ENCODE data around the gene IQCF6.
"Not testable (repeated sequence)": the region's sequence is repeated elsewhere in the genome, so short reads cannot be mapped to it uniquely, and the experiment has no call there.

Gene IQCF6

DNA sequence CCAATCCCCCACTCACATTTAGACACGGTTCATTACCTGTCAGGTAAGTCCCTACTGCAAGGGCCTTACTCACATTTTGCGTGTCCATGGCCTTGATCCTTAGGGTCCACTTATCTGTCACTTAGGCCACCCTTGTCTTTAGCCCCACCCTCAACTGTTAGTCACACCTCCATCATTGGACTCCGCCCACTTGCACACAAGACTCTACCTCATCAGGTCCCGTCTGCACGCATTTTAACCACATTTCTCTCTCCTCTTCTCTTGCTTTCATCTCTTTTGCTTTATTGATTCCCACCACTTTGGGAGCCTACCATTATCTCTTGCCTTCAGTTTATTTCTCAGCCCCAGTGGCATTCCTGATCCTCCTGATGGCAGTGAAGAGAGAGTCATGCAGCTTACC is at the start of gene IQCF6:
TSS of gene IQCF6 (minus strand) at position 101 of the 400 bp plus-strand sequence. CDS start at position 88, 13 bp downstream.
- no peak for FAIRE-seq

DNA sequence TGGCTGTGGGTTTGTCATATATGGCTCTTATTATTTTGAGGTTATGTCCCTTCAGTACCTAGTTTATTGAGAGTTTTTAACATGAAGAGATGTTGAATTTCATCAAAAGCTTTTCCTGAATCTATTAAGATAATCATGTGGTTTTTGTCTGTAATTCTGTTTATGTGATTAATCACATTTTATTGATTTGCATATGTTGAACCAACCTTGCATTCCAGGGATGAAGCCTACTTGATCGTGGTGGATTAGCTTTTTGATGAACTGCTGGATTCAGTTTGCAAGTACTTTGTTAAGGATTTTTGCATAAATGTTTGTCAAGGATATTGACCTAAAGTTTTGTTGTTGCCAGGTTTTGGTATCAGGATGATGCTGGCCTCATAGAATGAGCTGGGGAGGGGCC is 49.3 kb upstream of the IQCF6 start:
- FAIRE-seq (no peak), DNase-seq (ENCODE audit: low spot score) (no peak)

More for the DNA sequence above, at the start of gene IQCF6:
- DNase-seq (ENCODE audit: low spot score), result no peak

DNA sequence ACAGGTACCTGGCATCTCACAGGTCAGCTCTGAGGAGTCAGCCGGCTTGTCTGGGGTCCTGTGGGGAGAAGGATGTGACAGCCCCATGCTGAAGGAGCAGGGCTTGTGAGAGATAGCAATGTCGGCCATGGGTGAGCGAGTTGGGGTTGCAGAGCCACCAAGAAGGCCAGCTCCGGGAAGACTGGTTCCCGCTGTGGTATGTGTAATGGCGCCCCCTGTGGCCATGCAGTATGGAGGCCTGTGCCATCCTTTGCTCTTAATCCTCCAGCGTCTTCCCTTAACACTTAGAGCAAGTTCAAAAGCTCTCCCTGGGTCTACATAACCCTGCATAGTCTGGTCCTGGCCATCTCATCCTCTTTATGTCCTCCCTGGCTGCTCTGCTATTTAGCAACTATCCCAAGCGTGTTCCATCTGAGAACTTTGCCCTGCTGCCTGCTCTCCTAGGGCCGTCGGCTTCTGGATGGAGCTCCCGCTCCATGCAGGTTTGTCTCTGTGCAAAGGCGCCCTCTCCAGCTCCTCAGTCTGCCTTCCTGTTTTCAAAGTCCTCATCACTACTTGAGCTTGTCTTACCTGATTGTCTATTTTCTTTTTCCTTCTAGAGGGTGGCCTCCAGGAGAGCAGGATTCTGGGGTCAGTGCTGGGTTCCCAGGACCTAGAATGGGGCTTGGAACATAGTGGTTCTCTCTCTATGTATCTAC is 40.8 kb upstream of the IQCF6 start:
- FAIRE-seq (no peak), DNase-seq (ENCODE audit: low spot score) (no peak)

DNA sequence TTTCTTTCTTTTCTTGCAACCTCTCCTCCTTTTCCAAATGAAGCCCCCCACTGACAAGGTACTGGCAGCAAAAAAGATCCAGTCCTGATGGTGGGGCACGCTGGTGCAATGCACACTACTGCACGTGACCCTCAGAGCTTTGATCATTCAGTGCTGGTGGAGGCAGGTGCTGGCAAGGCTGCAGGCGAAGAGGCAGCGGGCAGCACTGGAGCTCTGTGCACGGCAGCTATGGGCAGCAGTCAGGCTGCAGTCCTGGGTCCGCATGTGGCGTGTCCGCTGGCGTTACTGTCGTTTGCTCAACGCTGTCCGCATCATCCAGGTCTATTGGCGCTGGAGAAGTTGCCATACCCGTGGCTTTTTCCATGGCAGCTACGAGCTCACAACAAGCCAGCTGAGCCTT is 40.1 kb upstream of the IQCF6 start:
- no peak for DNase-seq (ENCODE audit: low spot score)
- no peak for FAIRE-seq

DNA sequence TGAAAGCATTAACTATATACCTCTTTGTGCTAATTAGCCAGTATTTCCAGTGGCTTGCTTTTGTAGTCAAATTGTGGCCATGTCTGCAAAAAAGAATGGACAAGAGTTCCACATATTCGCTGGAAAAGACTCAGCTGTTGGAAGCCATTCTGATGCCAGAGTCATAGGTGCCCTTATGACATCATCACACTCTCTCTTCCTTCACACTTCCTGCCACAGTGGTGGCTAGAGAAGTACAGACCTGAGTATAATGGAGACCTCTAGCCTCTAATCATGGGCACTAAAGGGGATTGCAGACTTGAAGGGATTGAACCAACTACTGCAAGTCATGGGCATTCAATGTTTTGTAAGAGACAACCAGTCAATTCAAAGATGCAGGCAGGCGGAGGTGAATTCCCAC is 38.3 kb upstream of the IQCF6 start:
- FAIRE-seq, result no peak
- DNase-seq (ENCODE audit: low spot score), result no peak

DNA sequence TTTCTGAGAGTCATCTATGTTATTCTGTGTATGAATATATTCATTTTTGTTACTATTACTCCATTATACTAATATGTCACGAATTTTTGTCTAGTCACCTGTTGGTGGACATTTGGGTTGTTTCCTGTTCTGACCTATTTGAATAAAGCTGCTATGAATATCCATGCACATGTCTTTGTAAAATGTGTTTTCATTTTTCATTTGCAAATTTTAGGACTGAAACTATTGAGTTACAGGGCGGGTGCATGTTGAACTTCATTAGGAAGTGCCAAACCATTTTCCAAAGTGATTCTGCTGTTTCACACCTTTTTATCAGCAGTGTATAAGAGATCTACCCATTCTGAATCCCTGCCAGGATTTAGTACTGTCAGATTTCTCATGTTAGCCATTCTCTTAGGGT is 37.7 kb upstream of the IQCF6 start:
- DNase-seq (ENCODE audit: low spot score) (no peak), FAIRE-seq (no peak)

DNA sequence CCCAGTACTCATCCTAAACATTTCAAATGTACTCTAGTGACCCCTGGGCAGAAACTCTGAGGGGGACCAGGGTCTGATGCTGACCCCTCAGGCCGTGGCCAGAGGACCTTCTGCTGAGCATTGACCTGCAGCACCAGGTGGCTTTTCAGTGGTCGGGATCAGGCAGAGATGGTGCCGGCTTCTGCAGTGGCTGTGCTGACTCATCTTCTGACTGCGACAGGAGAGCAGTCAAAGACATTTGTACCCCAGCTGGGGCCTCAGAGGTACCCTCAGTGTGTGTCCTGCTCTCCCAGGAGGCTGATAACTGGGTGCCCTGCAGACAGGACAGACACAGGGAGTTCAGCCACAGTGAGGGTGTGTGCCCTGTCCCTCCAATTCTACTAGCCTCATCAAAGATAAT is 36.6 kb upstream of the IQCF6 start:
- no peak for FAIRE-seq

DNA sequence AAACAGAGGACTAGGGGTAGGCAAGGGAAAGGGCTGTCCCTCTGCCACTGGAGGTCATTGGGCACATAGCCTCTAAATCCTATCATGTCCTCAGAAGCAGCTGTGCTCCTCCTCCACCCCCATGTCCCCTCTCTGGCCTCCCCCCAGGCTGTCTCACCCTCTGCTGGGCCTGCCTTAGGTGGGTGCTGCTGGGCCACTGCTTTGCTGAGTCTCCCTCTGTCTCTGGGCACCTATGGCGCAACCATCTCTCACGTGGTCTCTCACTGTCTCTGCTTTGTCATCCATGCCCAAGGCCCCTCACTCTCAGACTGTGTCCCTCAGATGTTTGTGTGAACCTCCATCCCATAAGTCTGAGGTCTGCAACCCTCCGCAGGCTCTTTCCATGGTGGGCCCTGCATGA is 35.0 kb upstream of the IQCF6 start:
- DNase-seq (ENCODE audit: low spot score) (no peak), FAIRE-seq (no peak)

More for the DNA sequence above, 36.6 kb upstream of the IQCF6 start:
- DNase-seq (ENCODE audit: low spot score), result no peak

DNA sequence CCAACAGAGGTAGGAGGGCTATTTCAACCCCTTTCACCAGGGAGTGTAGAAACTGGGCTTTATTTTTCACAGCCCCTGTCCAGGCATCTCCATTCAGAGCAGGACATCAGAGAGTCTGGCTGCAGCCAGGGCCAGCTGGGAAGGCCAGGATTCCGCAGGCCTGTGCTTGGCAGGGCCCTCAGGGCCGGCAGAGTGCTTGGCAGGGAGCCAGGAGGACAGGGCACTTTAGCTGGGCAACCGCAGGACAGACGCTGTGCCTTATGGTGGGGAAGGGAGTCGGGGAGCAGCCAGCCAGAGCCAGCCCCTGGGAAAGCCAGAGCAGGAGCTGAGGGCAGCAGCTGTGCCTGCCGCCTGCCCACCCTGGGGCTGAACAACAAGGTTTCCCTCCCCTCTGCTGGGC is 34.5 kb upstream of the IQCF6 start:
- no peak for FAIRE-seq
- no peak for DNase-seq (ENCODE audit: low spot score)

DNA sequence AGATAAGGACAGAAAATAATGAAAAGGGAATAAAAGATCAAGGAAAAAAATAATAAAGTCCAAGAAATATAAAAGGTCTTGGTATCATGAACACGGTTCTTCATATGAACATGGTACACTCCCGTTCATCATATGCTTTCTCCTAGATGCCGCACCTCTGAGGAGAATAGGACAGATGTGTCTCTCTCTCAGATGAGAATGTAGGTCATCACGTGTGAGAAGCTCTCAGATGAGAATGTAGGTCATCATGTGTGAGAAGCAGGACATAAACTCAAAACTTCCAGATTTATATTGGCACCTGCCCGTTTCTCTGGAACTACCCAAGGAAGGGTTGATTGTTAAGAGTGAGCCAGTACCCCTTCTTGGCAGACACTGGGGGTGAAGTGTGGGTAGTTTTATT is 29.9 kb upstream of the IQCF6 start:
- DNase-seq (ENCODE audit: low spot score) (no peak), FAIRE-seq (no peak)

DNA sequence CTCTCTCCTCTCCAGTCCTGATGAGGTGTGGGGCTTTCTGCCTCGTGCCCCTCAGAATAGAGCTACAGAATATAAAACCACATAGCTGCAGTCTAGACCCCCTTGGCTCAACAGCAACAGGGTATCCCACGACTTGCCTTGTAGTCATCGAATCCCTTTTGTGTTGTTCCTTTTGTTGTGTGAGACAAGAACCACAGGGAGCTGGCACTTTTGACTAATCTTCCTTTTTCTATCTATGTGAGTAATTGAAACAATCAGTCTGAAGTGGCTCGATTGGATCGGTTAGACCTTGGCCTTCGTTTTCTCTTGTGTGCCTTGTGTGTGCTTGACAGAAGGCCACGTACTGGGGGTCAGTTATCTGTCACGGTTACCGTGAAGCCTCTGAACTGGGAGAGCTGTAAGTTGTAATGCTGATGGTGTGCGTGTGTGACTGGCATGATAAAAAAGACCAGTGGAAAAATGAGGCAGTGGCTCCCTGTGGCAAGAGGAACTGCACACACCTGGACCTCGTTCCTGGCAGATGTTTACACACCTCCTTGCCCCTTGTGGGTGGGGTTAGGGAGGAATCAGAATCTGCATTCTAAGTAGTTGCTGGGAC is 23.2 kb upstream of the IQCF6 start:
- no peak for FAIRE-seq

DNA sequence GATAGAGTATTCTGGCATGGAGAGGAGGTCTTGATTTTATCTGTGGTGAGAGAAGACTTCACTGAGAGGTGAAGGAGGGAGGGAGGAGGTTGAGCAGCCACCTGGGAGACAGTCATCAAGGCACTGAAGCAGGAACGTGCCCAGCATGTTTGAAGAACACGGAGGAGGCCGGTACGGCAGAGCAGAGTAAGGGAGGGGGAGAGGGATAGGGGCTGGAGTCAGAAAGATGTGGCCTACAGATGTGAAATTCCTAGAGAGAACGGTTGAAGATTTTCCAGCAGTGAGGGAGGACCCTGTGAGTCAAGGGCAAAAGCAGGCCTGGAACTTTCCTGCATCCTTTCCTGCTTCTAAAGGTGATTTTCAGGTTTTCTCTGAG is 21.7 kb upstream of the IQCF6 start:
- no peak for FAIRE-seq
- no peak for DNase-seq (ENCODE audit: low spot score)

More for the DNA sequence above, 23.2 kb upstream of the IQCF6 start:
- no peak for DNase-seq (ENCODE audit: low spot score)

DNA sequence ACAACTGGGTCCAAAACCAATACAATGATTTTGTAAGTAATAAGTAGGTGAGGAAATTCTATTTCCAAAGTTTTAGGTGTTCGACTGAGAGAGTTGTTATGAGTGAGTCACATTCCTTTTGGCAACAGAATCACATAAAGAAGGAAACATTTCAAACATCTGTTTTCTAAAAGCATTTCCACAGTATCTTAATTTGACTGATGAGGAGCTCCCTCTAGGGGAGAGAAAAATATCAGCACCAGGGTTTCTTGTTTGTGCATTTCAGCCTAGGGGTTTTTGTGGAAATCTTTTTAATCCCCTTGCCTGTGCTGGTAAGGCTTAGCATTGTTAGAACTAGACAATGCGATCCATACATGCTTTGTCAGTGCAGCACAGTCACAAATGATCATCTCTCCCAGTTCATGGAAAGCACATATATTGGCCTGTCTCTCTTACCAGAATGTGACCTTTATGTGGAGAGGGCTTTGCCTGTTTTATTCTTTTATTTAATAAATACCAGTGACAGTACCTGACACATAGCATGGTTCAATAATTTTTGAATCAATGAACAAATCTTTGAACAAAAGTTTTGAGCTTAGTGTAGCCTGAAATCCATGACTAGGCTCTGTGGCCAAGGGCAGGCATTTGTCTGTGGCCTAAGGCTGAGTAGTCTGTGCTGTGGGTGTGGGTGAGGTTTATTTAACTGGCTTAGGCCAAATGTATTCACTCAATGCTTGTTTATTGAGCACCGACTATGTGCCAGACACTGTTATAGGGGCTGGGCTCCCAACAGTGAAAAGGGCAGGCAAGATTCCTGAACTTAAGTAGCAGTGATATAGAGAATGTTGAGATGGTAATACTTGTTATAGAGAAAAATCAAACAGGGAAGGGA is 21.1 kb upstream of the IQCF6 start:
- DNase-seq (ENCODE audit: low spot score) (peak; percentile 26), FAIRE-seq (no peak)

DNA sequence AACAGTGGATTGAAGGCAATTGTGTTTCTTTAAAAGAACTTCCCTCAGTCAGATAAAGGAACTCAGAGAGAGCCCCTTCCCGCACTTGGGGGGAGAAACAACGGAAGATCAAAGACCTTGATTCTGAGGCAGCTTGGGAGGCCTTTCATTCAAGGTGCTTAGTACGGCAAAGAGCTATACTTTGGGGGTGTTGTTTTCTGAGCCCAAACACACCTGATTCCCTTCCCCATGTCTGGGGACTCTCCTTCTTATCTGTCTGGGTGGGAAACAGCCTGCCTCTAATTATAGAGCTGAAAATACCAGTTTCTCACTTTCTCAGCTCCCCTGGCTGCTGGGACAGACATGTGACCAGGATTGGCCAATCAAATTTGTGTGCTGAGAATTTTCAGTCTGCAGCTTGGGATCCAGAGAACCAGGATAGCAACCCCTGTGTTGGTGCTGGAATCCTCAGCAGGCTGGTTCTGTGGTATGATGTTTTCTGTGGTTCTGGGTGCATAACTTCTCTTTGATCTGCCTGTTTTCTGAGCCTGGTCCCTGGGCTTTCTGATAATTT is 19.4 kb upstream of the IQCF6 start:
- FAIRE-seq (no peak), DNase-seq (ENCODE audit: low spot score) (no peak)

DNA sequence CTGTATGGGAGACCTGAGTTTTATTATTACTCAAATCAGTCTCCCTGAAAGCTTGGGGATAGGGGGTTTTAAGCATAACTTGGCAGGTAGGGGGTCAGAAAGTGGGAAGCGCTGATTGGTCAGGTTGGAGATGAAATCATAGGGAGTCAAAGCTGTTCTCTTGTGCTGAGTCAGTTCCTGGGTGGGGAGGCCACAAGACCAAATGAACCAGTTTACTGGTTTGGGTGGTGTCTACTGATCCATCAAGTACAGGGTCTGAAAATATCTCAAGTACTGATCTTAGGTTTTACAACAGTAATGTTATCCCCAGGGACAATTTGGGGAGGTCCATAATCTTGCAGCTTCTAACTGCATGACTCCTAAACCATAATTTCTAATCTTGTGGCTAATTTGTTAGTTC is 17.8 kb upstream of the IQCF6 start:
- FAIRE-seq (no peak), DNase-seq (ENCODE audit: low spot score) (no peak)

DNA sequence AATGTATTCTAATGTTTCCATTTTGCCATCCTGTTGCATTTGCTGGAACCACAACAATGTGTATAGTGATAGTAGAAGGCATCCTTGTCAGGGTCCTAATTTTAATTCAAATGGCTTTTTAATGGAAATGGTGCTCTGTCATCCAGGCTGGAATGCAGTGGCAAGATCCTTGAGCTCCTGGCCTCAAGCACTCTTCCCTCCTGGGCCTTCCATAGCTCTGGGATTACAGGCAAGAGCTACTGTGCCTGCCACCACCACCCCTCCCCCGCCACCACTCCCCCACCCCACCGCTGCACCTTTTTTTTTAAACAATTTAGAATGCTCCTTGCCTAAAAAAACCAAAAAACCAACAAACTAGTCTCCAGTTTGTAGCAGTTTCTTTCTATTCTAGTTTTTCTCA is 15.2 kb upstream of the IQCF6 start:
- no peak for FAIRE-seq

DNA sequence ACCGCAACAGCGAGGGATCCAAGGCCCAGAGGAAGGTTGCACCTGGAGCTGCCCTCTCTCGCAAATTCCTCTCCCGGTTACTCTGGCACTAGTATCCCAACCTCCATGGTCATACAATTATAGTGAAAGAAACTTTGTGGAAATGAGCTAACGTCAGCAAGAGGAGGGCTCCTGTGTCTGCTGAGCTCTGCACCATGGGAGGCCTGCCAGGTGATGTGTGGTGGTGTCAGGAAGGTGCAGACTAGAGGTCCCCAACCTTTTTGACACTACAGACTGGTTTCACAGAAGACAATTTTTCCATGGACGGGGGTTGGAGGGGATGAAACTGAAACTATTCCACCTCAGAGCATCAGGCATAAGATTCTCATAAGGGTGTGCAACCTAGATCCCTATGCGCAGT is 13.2 kb upstream of the IQCF6 start:
- FAIRE-seq (no peak), DNase-seq (ENCODE audit: low spot score) (no peak)

More for the DNA sequence above, 15.2 kb upstream of the IQCF6 start:
- DNase-seq (ENCODE audit: low spot score), result no peak

DNA sequence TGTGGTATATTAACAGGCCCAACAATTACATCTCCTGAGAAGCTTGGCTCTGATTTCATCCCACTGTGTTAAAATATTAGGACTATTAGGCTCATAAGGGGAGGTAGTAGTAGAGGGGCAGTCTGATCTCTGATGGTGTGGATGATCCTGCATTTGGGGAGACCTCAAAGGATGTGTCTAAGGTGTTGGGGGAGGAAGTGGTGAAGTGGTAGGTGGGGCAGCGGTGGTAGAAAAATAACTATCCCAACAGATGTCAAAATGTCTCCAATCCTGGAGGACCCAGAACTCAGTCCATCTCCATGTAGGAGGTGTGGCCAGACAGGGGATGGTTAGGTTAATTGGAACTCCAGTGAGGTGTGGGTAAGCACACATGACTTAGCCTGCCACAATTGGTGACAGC is 10.4 kb upstream of the IQCF6 start:
- FAIRE-seq (no peak), DNase-seq (ENCODE audit: low spot score) (no peak)

DNA sequence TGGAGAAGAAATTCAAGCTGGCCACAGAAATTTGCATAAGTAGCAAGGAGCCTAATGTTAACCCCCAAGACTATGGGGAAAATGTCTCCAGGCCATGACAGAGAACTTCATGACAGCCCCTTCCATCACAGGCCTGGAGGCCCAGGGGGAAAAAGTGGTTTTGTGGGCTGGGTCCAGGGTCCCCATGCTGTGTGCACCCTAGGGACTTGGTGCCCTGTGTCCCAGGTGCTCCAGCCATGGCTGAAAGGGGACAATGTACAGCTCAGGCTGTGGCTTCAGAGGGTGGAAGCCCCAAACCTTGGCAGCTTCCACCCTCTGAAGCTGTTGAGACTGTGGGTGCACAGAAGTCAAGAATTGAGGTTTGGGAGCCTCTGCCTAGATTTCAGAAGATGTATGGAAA is 8.5 kb upstream of the IQCF6 start:
- not testable (repeated sequence) for FAIRE-seq; DNase-seq (ENCODE audit: low spot score)

DNA sequence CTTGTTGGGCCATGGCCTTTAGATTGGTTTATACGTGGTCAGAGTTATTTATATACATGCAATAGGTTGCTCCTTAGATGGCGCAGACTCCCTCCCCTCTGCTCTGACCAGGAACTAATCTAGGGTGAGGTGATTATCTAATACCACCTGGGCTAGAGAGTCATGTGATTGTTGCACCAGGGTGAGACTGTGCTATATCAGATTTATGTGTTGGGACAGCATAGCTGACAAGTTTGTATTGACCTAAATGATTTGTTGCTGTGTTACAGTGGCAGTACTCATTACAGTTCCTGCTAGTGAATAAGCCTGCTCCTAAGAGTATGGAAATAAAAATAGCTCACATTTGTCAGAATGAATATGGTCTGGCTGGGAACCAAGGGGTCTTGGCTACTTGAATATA is 7.2 kb upstream of the IQCF6 start:
- DNase-seq (ENCODE audit: low spot score), result no peak
- no peak for FAIRE-seq

DNA sequence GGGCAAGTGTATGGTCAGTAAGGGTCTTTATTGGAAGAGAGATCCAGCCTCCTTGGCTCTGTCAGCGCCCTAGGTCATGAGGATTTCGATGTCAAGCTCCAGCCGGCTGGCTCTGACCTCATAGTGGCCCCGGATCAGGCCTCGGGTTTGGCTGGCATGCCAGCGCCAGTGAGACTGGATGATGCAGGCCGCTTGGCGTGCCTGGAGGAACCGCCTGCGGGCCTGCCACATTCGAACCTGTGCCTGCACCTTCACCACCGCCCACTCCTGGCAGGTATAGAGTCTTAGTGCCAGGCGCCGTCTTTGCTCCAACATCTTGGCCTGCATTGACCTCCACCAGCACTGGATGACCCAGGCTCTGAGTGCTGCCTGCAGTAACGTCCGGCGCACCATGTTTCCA is 483 bp downstream of the IQCF6 start:
- DNase-seq (ENCODE audit: low spot score) (no peak), FAIRE-seq (no peak)

DNA sequence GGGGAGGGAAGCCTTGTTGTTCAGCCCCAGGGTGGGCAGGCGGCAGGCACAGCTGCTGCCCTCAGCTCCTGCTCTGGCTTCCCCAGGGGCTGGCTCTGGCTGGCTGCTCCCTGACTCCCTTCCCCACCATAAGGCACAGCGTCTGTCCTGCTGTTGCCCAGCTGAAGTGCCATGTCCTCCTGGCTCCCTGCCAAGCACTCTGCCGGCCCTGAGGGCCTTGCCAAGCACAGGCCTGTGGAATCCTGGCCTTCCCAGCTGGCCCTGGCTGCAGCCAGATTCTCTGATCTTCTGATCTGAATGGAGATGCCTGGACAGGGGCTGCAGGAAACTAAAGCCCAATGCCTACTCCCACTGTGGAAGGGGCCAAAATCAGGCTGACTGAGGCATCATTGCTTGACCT is 1.1 kb downstream of the IQCF6 start:
- DNase-seq (ENCODE audit: low spot score) (no peak), FAIRE-seq (no peak)

All from RCC 7860 (cell line).